ENCODE data around the gene EFS. TPM values are rescaled to one million over a fixed set of nuclear protein-coding genes. Genes with fewer than 3 reads are reported as not detected.

Gene EFS
- total and polyA plus RNA-seq, 2 of the 8 experiments (the other 6 are each of a cell fraction or from before 2014, with no cell fraction given), result 27.8 to 28.6 TPM

DNA sequence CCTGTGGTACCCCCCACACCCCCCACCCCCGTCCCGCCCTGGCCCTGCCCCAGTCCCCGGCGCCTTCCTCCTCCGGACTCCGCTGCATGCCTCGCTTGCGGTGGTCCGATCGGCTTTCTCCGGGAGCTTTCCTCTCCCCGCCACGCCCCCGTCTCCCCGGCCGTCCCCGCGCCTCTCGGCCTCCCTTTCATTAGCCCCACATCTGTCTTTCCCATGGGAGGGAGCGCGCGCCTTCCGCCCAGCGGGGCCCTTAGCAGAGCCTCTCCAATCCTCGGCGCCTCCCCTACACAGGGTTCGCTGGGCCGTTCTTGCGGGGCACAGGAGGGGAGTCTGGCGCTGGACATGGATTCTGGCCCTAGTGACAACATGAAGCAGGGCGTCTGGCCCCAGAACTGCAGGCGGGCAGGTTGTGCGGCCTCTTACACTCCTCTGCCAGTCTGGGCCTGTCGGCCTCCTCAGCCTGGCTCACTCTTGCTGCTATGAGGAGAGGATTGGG is 1.5 kb upstream of the EFS start:
- ChIA-PET CTCF (ENCODE audit: partially characterized antibody) (interaction anchor here (0.9 to 20.9 kb wide), 8 partner anchors 12 to 193 kb away, joined by 3 to 333 read pairs (median 3); partner anchors contain the start of genes CMTM5, IL25 and PABPN1), POLR2A (ENCODE audit: partially characterized antibody) (interaction anchor here (0.8 to 7.1 kb wide), 18 partner anchors 8 to 266 kb away, joined by 3 to 73 read pairs (median 3); partner anchors contain the start of genes BCL2L2, CMTM5, MYH7 and PABPN1)
- H2AK5ac ChIP-seq (ENCODE audit: low read depth, low read length), result no peak overlapping the region
- WGBS, 2 experiments (ENCODE audit: extremely low coverage in 1 of 2, insufficient coverage in 1 of 2, insufficient read length in 1 of 2, insufficient replicate concordance in 2 of 2, low coverage in 1 of 2, low lambda C conversion rate in 2 of 2, missing lambda C conversion rate in 1 of 2), result 14% methylated on average over 7 of the region's 34 CpGs; no CpG with 5 or more reads in 1 of the 2 experiments
- peak in 1 of 2 experiments; percentile 92 for DNase-seq (ENCODE audit: low read depth in 1 of 2, low spot score in 2 of 2)
- no peak overlapping the region for H2BK120ac ChIP-seq (replicated peaks; ENCODE audit: low read depth, low read length)
- no peaks in the 10 kb centered on the region for H3K79me1 ChIP-seq (ENCODE audit: low read depth, low read length)
- no peak for TF ChIP-seq JUN (IDR thresholded peaks at IDR 0.05; ENCODE audit: low read depth, low read length)
- peak; percentile 29 for TF ChIP-seq EZH2 (IDR thresholded peaks at IDR 0.05; ENCODE audit: low read depth, low read length, severe bottlenecking)
- no peak for TF ChIP-seq SAP30 (IDR thresholded peaks at IDR 0.05; ENCODE audit: insufficient read depth, insufficient replicate concordance, low read length)
- peak; percentile 29 for TF ChIP-seq NANOG (IDR thresholded peaks at IDR 0.05; ENCODE audit: insufficient read depth, low read depth, low read length, poor library complexity, severe bottlenecking)
- TF ChIP-seq CREB1 (IDR thresholded peaks at IDR 0.05), result no peak
- TF ChIP-seq PHF8 (conservative IDR thresholded peaks at IDR 0.05; ENCODE audit: low read depth, low read length), result no peak
- peak; percentile 24; the same call in 1 of the 2 replicates for TF ChIP-seq EGR1 (IDR thresholded peaks at IDR 0.05; ENCODE audit: borderline replicate concordance, low read depth, low read length)
- TF ChIP-seq CTBP2 (IDR thresholded peaks at IDR 0.05; ENCODE audit: borderline replicate concordance, insufficient read depth, insufficient read length, low read length), result no peak
- TF ChIP-seq YY1 (IDR thresholded peaks at IDR 0.05; ENCODE audit: low read depth, low read length), result 0 out of 2 replicates have a peak, but pooled peaks have one; percentile 6
- no peak for TF ChIP-seq CBX5 (IDR thresholded peaks at IDR 0.05; ENCODE audit: low read depth, low read length)
- peak overlapping the region; percentile 16 for H3K4ac ChIP-seq (replicated peaks; ENCODE audit: insufficient read length, low read depth, low read length)
- peaks cover 21% of the 10 kb centered on the region; the same call in 1 of the 2 replicates for H3K23me2 ChIP-seq (ENCODE audit: low read depth, low read length)
- peak overlapping the region; percentile 88; the same call in 1 of the 2 replicates for H2BK5ac ChIP-seq (ENCODE audit: low read depth, low read length)
- H3K9ac ChIP-seq (replicated peaks in 1 of 4; ENCODE audit: extremely low read depth in 1 of 4, low read depth in 3 of 4, low read length in 3 of 4), result peak overlapping the region in 1 of 4 experiments; percentile 17; a peak in 2 of 7 replicates
- H3K4me2 ChIP-seq (ENCODE audit: insufficient read depth in 1 of 2, low read depth in 2 of 2, low read length in 2 of 2), result peak overlapping the region; percentile 85 to 86
- peak overlapping the region; percentile 63 for H4K91ac ChIP-seq (replicated peaks; ENCODE audit: insufficient read length, low read length)
- H3K14ac ChIP-seq (ENCODE audit: insufficient read length), result no peak overlapping the region
- no peak overlapping the region for H4K8ac ChIP-seq (ENCODE audit: extremely low read depth, insufficient read depth, low read length)
- peak overlapping the region; percentile 72; the same call in 1 of the 2 replicates for H2BK20ac ChIP-seq (ENCODE audit: low read length)
- H4K5ac ChIP-seq (ENCODE audit: insufficient read length, low read depth, low read length), result peak overlapping the region; percentile 3
- H3K4me1 ChIP-seq (replicated peaks in 1 of 4; ENCODE audit: control insufficient read depth in 3 of 4, insufficient read depth in 4 of 4, low read length in 3 of 4), result peaks cover 2 to 22% (median 14%) of the 10 kb centered on the region in 4 experiments; a peak in 6 of 7 replicates
- peaks cover 3 to 9% of the 10 kb centered on the region in 2 experiments for H4K20me1 ChIP-seq (replicated peaks in 1 of 2; ENCODE audit: control insufficient read depth in 1 of 2, insufficient read depth in 2 of 2, low read length in 2 of 2)
- H3K56ac ChIP-seq (replicated peaks; ENCODE audit: insufficient read length, low read depth, low read length), result no peak overlapping the region
- no peaks in the 10 kb centered on the region for H3K79me2 ChIP-seq (ENCODE audit: control insufficient read depth in 1 of 2, insufficient read depth in 2 of 2, low read length in 2 of 2)
- H3K23ac ChIP-seq (ENCODE audit: insufficient read length), result no peak overlapping the region
- H2BK15ac ChIP-seq (ENCODE audit: low read length), result peak overlapping the region; percentile 88; the same call in 1 of the 2 replicates
- H2BK12ac ChIP-seq (ENCODE audit: low read depth, low read length), result peak overlapping the region; percentile 90; the same call in 1 of the 2 replicates
- FAIRE-seq, result no peak
- H3K9me3 ChIP-seq (ENCODE audit: insufficient read depth in 2 of 2, low read depth in 1 of 2, low read length in 1 of 2), result no peaks in the 10 kb centered on the region
- peak overlapping the region; percentile 47 to 79 (median 77) for H3K4me3 ChIP-seq (ENCODE audit: extremely low read depth in 1 of 4, insufficient read depth in 2 of 4, low read depth in 3 of 4, low read length in 4 of 4)
- H3K27ac ChIP-seq (ENCODE audit: low read depth, low read length), result peak overlapping the region; percentile 65; the same call in 1 of the 2 replicates
- peak overlapping the region; percentile 81 for H3K18ac ChIP-seq (ENCODE audit: extremely low read depth, low read length)
- peaks cover 0 to 12% (median 10%) of the 10 kb centered on the region in 4 experiments; a peak in 5 of 7 replicates for H3K27me3 ChIP-seq (replicated peaks in 1 of 4; ENCODE audit: control insufficient read depth in 3 of 4, extremely low read depth in 1 of 4, insufficient read depth in 3 of 4, low read length in 3 of 4)
- H3K36me3 ChIP-seq (ENCODE audit: control insufficient read depth in 2 of 4, insufficient read depth in 4 of 4, low read length in 3 of 4), result peaks cover 0 to 3% (median 0%) of the 10 kb centered on the region in 4 experiments; a peak in 2 of 8 replicates
- 0 out of 2 replicates have a peak overlapping the region, but pooled peaks have one; percentile 71 for H2AFZ ChIP-seq (ENCODE audit: low read length)
